ENCODE data around the gene GPR12. TPM values are rescaled to one million over a fixed set of nuclear protein-coding genes. Genes with fewer than 3 reads are reported as not detected.
A peak's percentile ranks its signal among the peaks of the same experiment; 100 is the strongest.

Gene GPR12
- total RNA-seq, 1 donor from 2014 or later = 0.14 TPM

DNA sequence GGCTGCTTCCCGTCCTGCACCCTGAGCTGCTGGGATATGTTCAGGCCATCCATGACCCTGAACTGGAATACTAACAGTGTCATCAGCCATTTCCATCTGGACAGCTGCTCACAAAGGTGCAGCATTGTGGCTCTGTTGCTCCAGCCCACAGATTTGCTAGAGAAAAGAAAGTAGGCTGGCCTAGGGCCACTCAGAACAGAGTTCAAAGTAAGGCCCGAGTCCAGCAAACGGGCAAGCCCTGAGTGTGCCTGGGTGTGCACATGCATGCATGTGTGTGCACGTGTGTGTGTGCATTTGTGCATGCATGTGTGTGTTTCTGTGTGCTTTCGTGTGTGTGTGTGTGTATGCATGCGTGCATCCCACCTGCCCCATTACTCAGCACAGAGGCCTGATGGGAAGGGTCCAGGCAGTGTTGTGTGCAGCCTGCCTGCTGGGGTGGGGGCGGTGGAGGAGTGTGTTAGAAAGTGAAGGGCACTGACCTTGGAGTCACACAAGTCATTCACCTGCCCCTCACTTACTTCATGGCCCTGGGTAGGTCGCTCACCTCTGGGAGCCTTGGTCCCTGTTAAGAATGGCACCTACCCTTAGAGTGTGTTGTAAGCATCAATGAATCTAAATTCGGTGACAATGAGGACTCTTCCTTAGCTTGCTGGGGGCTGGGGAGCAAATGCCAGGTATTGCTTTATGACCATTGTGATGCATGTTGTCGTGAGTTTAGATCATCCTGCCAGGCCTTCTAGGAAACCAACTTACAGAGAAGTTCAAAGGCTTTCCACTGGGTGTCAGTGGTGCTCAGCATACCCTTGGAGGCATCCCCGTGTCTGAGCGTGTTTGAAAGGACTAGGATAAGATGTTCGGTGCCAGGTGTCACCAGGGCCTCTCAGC is 53.2 kb downstream of the GPR12 start:
- Mint-ChIP-seq H3K36me3 (no peaks in the 10 kb centered on the region), H3K4me1 (ENCODE audit: unreplicated experiment) (no peaks in the 10 kb centered on the region), H3K9me3 (peaks cover 2% of the 10 kb centered on the region), H3K27me3 (peaks cover 11% of the 10 kb centered on the region), H3K4me3 (no peak overlapping the region), H3K27ac (no peak overlapping the region)
- TF ChIP-seq, protein P1, sequence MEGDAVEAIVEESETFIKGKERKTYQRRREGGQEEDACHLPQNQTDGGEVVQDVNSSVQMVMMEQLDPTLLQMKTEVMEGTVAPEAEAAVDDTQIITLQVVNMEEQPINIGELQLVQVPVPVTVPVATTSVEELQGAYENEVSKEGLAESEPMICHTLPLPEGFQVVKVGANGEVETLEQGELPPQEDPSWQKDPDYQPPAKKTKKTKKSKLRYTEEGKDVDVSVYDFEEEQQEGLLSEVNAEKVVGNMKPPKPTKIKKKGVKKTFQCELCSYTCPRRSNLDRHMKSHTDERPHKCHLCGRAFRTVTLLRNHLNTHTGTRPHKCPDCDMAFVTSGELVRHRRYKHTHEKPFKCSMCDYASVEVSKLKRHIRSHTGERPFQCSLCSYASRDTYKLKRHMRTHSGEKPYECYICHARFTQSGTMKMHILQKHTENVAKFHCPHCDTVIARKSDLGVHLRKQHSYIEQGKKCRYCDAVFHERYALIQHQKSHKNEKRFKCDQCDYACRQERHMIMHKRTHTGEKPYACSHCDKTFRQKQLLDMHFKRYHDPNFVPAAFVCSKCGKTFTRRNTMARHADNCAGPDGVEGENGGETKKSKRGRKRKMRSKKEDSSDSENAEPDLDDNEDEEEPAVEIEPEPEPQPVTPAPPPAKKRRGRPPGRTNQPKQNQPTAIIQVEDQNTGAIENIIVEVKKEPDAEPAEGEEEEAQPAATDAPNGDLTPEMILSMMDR (conservative IDR thresholded peaks at IDR 0.05) = peak; percentile 78
- no peak for DNase-seq (ENCODE audit: extremely low spot score, unreplicated experiment)

DNA sequence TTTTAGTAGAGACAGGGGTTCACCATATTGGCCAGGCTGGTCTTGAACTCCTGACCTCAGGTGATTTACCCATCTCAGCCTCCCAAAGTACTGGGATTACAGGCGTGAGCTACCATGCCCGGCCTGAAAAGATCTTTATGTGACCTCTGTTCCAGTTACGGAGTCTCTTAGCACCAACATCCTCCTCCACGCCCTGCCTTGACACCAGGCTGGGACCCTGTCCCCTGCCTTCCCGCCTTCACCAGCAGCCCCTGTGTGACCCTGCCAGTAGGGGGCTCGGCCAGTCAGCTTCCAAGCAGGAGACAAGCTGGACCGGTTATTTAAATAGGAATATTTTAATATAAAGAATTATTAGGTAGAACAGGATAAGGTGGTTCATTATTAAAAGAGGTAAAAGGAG is 54.2 kb downstream of the GPR12 start:
- Mint-ChIP-seq H3K36me3 (no peaks in the 10 kb centered on the region), H3K27ac (no peak overlapping the region), H3K27me3 (peaks cover 11% of the 10 kb centered on the region), H3K9me3 (no peaks in the 10 kb centered on the region), H3K4me3 (no peak overlapping the region), H3K4me1 (ENCODE audit: unreplicated experiment) (no peaks in the 10 kb centered on the region)
- DNase-seq (ENCODE audit: extremely low spot score, unreplicated experiment) = no peak
- TF ChIP-seq, protein P1 (conservative IDR thresholded peaks at IDR 0.05) = peak; percentile 31

DNA sequence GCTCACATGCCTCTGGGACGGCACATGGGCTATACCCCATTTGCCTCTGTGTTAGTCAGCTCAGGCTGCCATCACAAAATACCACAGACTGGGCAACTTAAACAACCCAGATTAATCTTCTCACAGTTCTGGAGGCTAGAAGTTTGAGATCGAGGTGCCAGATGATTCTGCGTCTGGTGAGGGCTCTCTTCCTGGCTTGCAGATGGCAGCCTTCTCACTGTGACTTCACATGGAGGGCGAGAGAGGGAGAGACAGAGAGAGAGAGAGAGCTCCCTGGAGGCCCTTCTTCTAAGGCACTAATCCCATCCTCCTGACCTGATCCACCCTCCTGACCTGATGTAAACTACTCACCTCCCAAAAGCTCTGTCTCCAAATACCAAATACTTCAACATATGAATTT is 55.0 kb downstream of the GPR12 start:
- H3K27ac Mint-ChIP-seq = no peak overlapping the region
- no peaks in the 10 kb centered on the region for H3K9me3 Mint-ChIP-seq
- no peaks in the 10 kb centered on the region for H3K4me1 Mint-ChIP-seq (ENCODE audit: unreplicated experiment)
- TF ChIP-seq, protein P1 (conservative IDR thresholded peaks at IDR 0.05) = no peak
- H3K4me3 Mint-ChIP-seq = no peak overlapping the region
- peaks cover 8% of the 10 kb centered on the region for H3K27me3 Mint-ChIP-seq
- no peaks in the 10 kb centered on the region for H3K36me3 Mint-ChIP-seq
- peak; percentile 11 for DNase-seq (ENCODE audit: extremely low spot score, unreplicated experiment)

Other genes with a start within 250 kb of the GPR12 start
- gene WASF3, start 203.1 kb downstream of the GPR12 start, total RNA-seq (ENCODE audit: low replicate concordance) = 15.2 and 40.2 TPM in 2 replicates

All from type B pancreatic cell (in vitro differentiated cells).